HepG2 (cell line): ENCODE data around the gene GPR183. TPM values are rescaled to one million over a fixed set of nuclear protein-coding genes. Genes with fewer than 3 reads are reported as not detected.

Source experiments
- ATAC-seq: fragments of 200-7000 bp; cut with Tn5 transposase; 3 replicates; pipeline ENCODE4 v1.9.1; 2020; ENCODE audit warnings: mild to moderate bottlenecking, moderate library complexity
- BruUV-seq: library from RNA; stranded (reverse); fragments of 400-500 nt; replicated peaks from 2 replicates; lab custom pipeline; 2021; lab: Mats Ljungman, UMichigan
- CTCF ChIA-PET: fragments of 300-600 bp; formaldehyde crosslinking; extraction: SDS; loops from one replicate; lab custom pipeline; 2021; ENCODE audit warnings: low total read pairs, inconsistent platforms, low intra/inter-chr PET ratio; lab: Yijun Ruan, JAX
- POLR2A ChIA-PET: fragments of 350-600 bp; sonication (Branson Sonifier 250); formaldehyde crosslinking; loops from one replicate; lab custom pipeline; 2020; ENCODE audit warnings: antibody characterized with exemption, inconsistent platforms; lab: Yijun Ruan, JAX
- DNase-seq: peaks from one replicate; pipeline ENCODE4 v3.0.0-alpha.2; 2015; ENCODE audit warnings: low spot score
- FAIRE-seq: peaks from 3 replicates; lab custom pipeline; 2011; peaks lifted over from hg19 to GRCh38; lab: Jason Lieb, UNC
- H2AFZ ChIP-seq: one replicate; pipeline ENCODE4 v1.6.1; 2011; ENCODE audit warnings: low read length, inconsistent platforms
- H3K27ac ChIP-seq: fragments of 300-600 bp; 3 replicates; pipeline ENCODE4 v1.8.0; 2011; ENCODE audit warnings: mixed run types, mild to moderate bottlenecking, mixed read lengths, low read length, inconsistent platforms; ENCODE audit not compliant: insufficient read depth; ENCODE audit errors: extremely low read length
- H3K27me3 ChIP-seq, 2 experiments: fragments of 200-600 bp in 1 of 2; 2 replicates in 1 of 2; 3 replicates in 1 of 2; pipeline versions ENCODE4 v1.6.0 to v1.8.0; 2011; ENCODE audit warnings: low read length in 2 of 2, mild to moderate bottlenecking in 2 of 2, moderate library complexity in 2 of 2, inconsistent platforms in 1 of 2; ENCODE audit not compliant: insufficient read depth in 2 of 2, control insufficient read depth in 1 of 2
- H3K36me3 ChIP-seq, 2 experiments: fragments of 200-600 bp in 1 of 2; replicated peaks in 1 of 2; 2 replicates in 1 of 2; 3 replicates in 1 of 2; pipeline versions ENCODE4 v1.5.1 to v1.8.0; 2011; ENCODE audit warnings: low read length in 2 of 2, inconsistent platforms in 1 of 2; ENCODE audit not compliant: insufficient read depth in 2 of 2, control insufficient read depth in 1 of 2
- H3K4me1 ChIP-seq: 2 replicates; pipeline ENCODE4 v1.5.1; 2012; ENCODE audit warnings: low read length, inconsistent platforms; ENCODE audit not compliant: insufficient read depth
- H3K4me2 ChIP-seq: 2 replicates; pipeline ENCODE4 v1.6.0; 2011; ENCODE audit warnings: low read depth, low read length, inconsistent platforms
- H3K4me3 ChIP-seq, 3 experiments: fragments of 200-600 bp in 1 of 3; sonication (generic), shearing (Covaris generic) in 1 of 3; replicated peaks in 1 of 3; 2 replicates each; pipeline ENCODE4 v1.5.1; 2011 to 2016; ENCODE audit warnings: low read length in 3 of 3, inconsistent platforms in 2 of 3, low read depth in 2 of 3, mild to moderate bottlenecking in 2 of 3, control low read depth in 1 of 3, mixed read lengths in 1 of 3; ENCODE audit not compliant: insufficient read depth in 1 of 3
- H3K79me2 ChIP-seq: one replicate; pipeline ENCODE4 v1.6.1; 2011; ENCODE audit warnings: low read length, inconsistent platforms; ENCODE audit not compliant: insufficient read depth
- H3K9ac ChIP-seq: 2 replicates; pipeline ENCODE4 v1.6.0; 2011; ENCODE audit warnings: mild to moderate bottlenecking, low read depth, low read length, inconsistent platforms; ENCODE audit not compliant: insufficient read depth
- H3K9me3 ChIP-seq: 2 replicates; pipeline ENCODE4 v1.5.1; 2012; ENCODE audit warnings: mild to moderate bottlenecking, low read length
- H4K20me1 ChIP-seq: 2 replicates; pipeline ENCODE4 v1.6.0; 2011; ENCODE audit warnings: inconsistent platforms, mild to moderate bottlenecking, low read length, moderate library complexity; ENCODE audit not compliant: insufficient read depth
- FOSL1 ChIP-seq: sonication (generic); formaldehyde crosslinking; IDR thresholded peaks from 2 replicates; pipeline ENCODE4 v1.9.0; 2021; ENCODE audit warnings: missing genetic modification reagents, borderline replicate concordance
- FOXC1 ChIP-seq: sonication (generic); formaldehyde crosslinking; IDR thresholded peaks from 2 replicates; pipeline ENCODE4 v1.8.0; 2022; ENCODE audit warnings: mild to moderate bottlenecking, missing genetic modification reagents, borderline replicate concordance
- KDM5B ChIP-seq: sonication (generic); formaldehyde crosslinking; IDR thresholded peaks from 2 replicates; pipeline ENCODE4 v1.4.0; 2020; ENCODE audit warnings: missing genetic modification reagents, mild to moderate bottlenecking, borderline replicate concordance
- KDM6A ChIP-seq: IDR thresholded peaks from 2 replicates; pipeline ENCODE4 v1.6.1; 2016; ENCODE audit warnings: low read depth
- PHF21A ChIP-seq: sonication (generic); formaldehyde crosslinking; IDR thresholded peaks from 2 replicates; pipeline ENCODE4 v1.5.0; 2020; ENCODE audit warnings: mild to moderate bottlenecking, missing genetic modification reagents
- PLRG1 ChIP-seq: fragments of 450-650 bp; conservative IDR thresholded peaks from 2 replicates; pipeline ENCODE4 v1.6.1; 2016
- ZKSCAN8 ChIP-seq: IDR thresholded peaks from 2 replicates; pipeline ENCODE4 v1.6.1; 2016; ENCODE audit warnings: borderline replicate concordance, missing genetic modification reagents, missing compliant biosample characterization
- ZNF207 ChIP-seq: fragments of 450-650 bp; IDR thresholded peaks from 2 replicates; pipeline ENCODE4 v1.6.1; 2016; ENCODE audit warnings: antibody characterized with exemption, borderline replicate concordance
- ZNF749 ChIP-seq: sonication (generic); formaldehyde crosslinking; IDR thresholded peaks from 2 replicates; pipeline ENCODE4 v1.8.0; 2022; ENCODE audit warnings: mild to moderate bottlenecking, missing genetic modification reagents, moderate library complexity, borderline replicate concordance
- WGBS: methylation state at CpG from one replicate; pipeline ENCODE4 v1.1.6; 2017; ENCODE audit warnings: low lambda C conversion rate; 5-methylcytosine and 5-hydroxymethylcytosine counted together
- in situ Hi-C: cut with HindIII; loops from 2 replicates; pipeline ENCODE4 v1.10.0; 2017; ENCODE audit warnings: low pct_unique_long_range_greater_than_20kb; ENCODE audit not compliant: extremely low pct_ligation_motif_present
- intact Hi-C: fragments of 100-400 bp; cut with micrococcal nuclease; formaldehyde crosslinking; loops from one replicate; pipeline ENCODE4 v1.10.0; 2022; ENCODE audit not compliant: unreplicated experiment
- polyA plus RNA-seq, 8 experiments: library from polyadenylated mRNA; depleted of rRNA in 3 of 8; stranded (reverse) in 7 of 8; unstranded in 1 of 8; fragments of >200 nt; fragmentation: Illumina TruSeq in 4 of 8; extraction: Trizol in 4 of 8; gene quantifications; 2 replicates each; pipeline versions ENCODE4 v1.2.1 to v1.2.3, GENCODE V29; 2011 to 2016; ENCODE audit warnings: low read depth in 4 of 8, missing spikeins in 1 of 8, mixed read lengths in 1 of 8; ENCODE audit not compliant: insufficient read depth in 1 of 8
- total RNA-seq, 5 experiments: library from RNA; depleted of rRNA; stranded (reverse); fragments of >200 nt; fragmentation: Illumina TruSeq; extraction: Trizol; gene quantifications; 2 replicates each; pipeline ENCODE4 v1.2.3, GENCODE V29; 2016; ENCODE audit warnings: low read depth in 1 of 5
- TF ChIP-seq, protein P1 (sequence below): sonication (generic); formaldehyde crosslinking; IDR thresholded peaks from 2 replicates; pipeline ENCODE4 v1.4.0; 2020; ENCODE audit warnings: missing genetic modification reagents

Gene GPR183
- total and polyA plus RNA-seq, 2 of the 13 experiments (the other 11 are each of a cell fraction or from before 2014, with no cell fraction given), result not detected

DNA sequence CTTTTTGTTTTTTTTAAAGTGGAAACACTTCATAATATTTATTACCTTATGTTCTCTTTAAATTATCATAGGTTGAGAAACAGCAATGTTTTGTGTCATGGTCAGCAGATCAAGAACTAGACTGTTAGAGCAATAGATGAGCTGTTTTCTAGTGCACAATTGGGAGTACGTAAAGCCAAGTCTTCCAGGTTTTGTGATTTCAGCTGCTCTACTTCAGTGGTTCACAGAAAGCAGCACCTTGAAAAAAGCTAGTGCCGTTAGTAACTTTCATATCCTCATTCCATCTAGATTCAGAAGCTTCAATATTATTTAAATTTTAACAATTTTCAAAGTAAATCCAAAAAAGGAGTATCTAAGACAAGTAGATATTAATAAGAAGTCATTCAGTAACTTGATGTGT, 50.9 kb downstream of the GPR183 start (continued):
- TF ChIP-seq, protein P1, sequence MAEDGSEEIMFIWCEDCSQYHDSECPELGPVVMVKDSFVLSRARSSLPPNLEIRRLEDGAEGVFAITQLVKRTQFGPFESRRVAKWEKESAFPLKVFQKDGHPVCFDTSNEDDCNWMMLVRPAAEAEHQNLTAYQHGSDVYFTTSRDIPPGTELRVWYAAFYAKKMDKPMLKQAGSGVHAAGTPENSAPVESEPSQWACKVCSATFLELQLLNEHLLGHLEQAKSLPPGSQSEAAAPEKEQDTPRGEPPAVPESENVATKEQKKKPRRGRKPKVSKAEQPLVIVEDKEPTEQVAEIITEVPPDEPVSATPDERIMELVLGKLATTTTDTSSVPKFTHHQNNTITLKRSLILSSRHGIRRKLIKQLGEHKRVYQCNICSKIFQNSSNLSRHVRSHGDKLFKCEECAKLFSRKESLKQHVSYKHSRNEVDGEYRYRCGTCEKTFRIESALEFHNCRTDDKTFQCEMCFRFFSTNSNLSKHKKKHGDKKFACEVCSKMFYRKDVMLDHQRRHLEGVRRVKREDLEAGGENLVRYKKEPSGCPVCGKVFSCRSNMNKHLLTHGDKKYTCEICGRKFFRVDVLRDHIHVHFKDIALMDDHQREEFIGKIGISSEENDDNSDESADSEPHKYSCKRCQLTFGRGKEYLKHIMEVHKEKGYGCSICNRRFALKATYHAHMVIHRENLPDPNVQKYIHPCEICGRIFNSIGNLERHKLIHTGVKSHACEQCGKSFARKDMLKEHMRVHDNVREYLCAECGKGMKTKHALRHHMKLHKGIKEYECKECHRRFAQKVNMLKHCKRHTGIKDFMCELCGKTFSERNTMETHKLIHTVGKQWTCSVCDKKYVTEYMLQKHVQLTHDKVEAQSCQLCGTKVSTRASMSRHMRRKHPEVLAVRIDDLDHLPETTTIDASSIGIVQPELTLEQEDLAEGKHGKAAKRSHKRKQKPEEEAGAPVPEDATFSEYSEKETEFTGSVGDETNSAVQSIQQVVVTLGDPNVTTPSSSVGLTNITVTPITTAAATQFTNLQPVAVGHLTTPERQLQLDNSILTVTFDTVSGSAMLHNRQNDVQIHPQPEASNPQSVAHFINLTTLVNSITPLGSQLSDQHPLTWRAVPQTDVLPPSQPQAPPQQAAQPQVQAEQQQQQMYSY (CRISPR knock-in tag), result no peak
- no peak for TF ChIP-seq FOXC1 (CRISPR knock-in tag)
- TF ChIP-seq KDM5B (CRISPR knock-in tag), result no peak
- TF ChIP-seq FOSL1 (CRISPR knock-in tag), result no peak
- TF ChIP-seq PHF21A (CRISPR knock-in tag), result no peak
- TF ChIP-seq ZKSCAN8 (CRISPR knock-in tag), result no peak
- TF ChIP-seq, all 625 proteins: peak for 0

DNA sequence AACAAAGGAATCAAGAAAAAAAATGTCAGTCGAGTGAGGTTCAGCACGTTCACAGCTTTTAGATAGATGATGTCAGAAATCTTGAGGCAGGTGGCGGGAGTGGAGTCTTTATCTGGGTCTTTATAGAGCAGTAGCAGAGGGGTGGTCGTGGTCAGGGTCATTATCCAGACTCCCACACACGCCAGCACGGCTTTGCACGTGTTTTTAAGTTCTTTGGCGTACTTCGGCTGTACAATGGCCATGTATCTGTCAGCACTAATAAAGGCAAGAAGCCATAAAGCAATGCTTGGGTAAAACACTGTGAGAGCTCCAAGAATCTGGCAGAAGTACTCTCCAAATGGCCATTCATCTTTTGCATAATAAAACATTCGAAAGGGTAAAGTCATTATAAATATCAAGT, 51.9 kb downstream of the GPR183 start:
- in situ Hi-C loops, result no loop called here
- DNase-seq, result no peak
- H3K27me3 ChIP-seq, result no peaks in the 10 kb centered on the region
- TF ChIP-seq ZNF749 (no peak), KDM6A (CRISPR knock-in tag) (no peak), ZNF207 (no peak), PLRG1 (no peak)
- TF ChIP-seq, all 625 proteins: peak for 0
- peaks cover 7 to 12% of the 10 kb centered on the region in 2 experiments; a peak in 4 of 5 replicates for H3K36me3 ChIP-seq
- POLR2A ChIA-PET, result no interaction called here
- no peak overlapping the region for H2AFZ ChIP-seq
- peaks cover under 1% of the 10 kb centered on the region; the same call in 1 of the 2 replicates for H4K20me1 ChIP-seq
- no TSS peak for BruUV-seq
- no peak overlapping the region for H3K27ac ChIP-seq
- H3K4me2 ChIP-seq, result no peak overlapping the region
- ATAC-seq (no peak), FAIRE-seq (no peak)
- H3K9me3 ChIP-seq, result no peaks in the 10 kb centered on the region
- H3K79me2 ChIP-seq, result no peaks in the 10 kb centered on the region
- WGBS, result 95% methylated on average over 10 of the region's 10 CpGs
- H3K4me1 ChIP-seq, result peaks cover 7% of the 10 kb centered on the region
- intact Hi-C loops, result no loop called here
- no peak overlapping the region for H3K4me3 ChIP-seq
- no peak overlapping the region for H3K9ac ChIP-seq
- CTCF ChIA-PET, result no interaction called here
